ENCODE data around the gene ETS1.

GRCh38 chr11:128420951-128421350, 166.4 kb downstream of the ETS1 start:
- TF ChIP-seq SIN3A (IDR thresholded peaks at IDR 0.05; ENCODE audit: borderline replicate concordance, insufficient read depth, low read length), result no peak
- TF ChIP-seq POLR2AphosphoS5 (IDR thresholded peaks at IDR 0.05; ENCODE audit: low read depth, low read length), result no peak
- no peak for TF ChIP-seq REST (IDR thresholded peaks at IDR 0.05; ENCODE audit: insufficient read depth in 1 of 2, low read depth in 2 of 2, low read length in 2 of 2)
